GM21723 (cell line): ENCODE measurements around the gene AGBL1.

Source experiments
- ATAC-seq: cut with Tn5 transposase; IDR thresholded peaks from one replicate; pipeline ENCODE4 v1.9.1; 2021; ENCODE audit warnings: mild to moderate bottlenecking, moderate library complexity; ENCODE audit not compliant: unreplicated experiment

The AGBL1 gene

GRCh38 chr15:86624261-86625036, 544.8 kb downstream of the AGBL1 start:
- ATAC-seq = no peak

GRCh38 chr15:86629409-86630356, 550.0 kb downstream of the AGBL1 start:
- ATAC-seq = no peak

GRCh38 chr15:86630946-86631345, 551.3 kb downstream of the AGBL1 start:
- no peak for ATAC-seq

GRCh38 chr15:86634146-86634545, 554.5 kb downstream of the AGBL1 start:
- no peak for ATAC-seq

- ATAC-seq = no peak
Measured at GRCh38 chr15:86634992-86635638, 555.4 kb downstream of the AGBL1 start.

- no peak for ATAC-seq
Measured at GRCh38 chr15:86644339-86644738, 564.7 kb downstream of the AGBL1 start.

DNA sequence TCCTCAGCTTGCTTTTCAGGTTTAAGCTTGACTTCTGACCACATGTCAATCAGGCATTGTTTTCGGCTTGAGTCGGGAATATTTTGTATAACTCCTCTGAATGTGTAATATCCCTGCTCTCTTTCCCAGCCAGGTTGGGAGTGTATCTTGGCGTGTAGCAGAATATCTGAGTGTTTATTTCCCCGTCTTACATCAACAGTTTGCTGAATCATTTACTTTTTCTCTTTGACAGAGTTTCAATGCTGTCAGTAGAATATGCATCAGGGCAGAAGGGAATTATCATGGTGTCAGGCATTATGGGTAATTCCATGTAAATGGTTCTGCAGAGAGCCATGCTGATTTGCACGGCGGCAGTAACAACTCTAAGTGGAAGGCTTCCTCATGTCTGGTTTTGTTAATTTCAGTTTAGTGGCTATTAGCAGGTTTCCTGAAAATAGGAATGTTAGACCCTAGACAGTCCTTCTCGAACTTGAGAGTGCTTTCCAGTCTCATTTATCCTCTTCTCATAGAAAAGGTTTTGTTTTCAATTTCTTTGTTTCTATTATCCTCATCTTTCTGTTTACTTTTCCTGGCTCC, 566.3 kb downstream of the AGBL1 start:
- no peak for ATAC-seq

DNA sequence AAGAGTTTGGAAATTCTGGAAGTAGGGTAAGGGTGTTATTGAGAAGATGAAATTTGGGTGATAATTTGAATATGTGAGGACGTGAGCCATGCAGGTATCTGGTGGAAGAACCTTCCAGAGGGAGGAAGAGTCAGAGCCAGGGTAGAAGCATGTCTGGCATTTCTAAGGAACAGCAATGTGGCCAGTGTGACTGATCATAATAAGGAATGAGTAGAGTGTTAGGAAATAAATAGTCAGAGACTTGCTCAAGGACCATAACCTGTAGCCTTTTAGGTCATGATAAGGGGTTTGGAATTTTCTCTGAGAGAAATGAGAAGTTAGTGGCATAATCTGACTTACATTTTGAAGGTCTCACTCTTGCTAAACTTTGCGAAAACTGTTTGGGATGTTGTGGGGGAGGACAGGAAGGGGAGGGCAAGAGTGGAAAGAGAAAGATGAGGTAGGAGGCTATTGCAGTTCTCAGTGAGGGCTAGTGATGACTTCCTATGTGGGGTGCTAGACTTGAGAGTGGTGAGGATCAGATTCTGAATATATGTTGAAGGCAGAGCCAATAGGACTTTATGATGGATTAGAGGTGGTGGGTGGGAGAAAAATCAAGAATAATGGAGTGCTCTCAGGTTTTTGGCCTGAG, 568.3 kb downstream of the AGBL1 start:
- ATAC-seq = no peak

- ATAC-seq = no peak
Measured at GRCh38 chr15:86649277-86649676, 569.6 kb downstream of the AGBL1 start.

DNA sequence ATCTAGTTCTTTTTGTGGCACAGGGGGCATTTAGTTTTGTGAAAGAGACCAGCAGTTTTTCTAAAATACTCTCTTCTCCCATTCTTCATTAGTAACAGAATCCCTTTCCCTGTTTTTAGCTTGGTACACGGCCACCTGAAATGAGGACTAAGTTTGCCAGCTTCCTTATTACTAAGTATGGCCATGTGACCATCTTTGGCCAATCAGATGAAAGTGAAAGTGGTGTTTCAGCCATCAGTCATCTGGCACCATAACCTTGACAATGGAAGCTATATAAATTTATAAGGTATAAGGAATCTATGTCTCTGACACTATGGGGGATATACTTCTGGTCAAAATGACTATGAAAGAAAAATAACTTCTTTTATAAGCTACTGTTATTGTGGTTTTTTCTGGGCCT, 570.4 kb downstream of the AGBL1 start:
- no peak for ATAC-seq

GRCh38 chr15:86653344-86654197, 573.9 kb downstream of the AGBL1 start:
- ATAC-seq = no peak

- ATAC-seq = no peak
Measured at GRCh38 chr15:86654501-86654900, 574.8 kb downstream of the AGBL1 start.

DNA sequence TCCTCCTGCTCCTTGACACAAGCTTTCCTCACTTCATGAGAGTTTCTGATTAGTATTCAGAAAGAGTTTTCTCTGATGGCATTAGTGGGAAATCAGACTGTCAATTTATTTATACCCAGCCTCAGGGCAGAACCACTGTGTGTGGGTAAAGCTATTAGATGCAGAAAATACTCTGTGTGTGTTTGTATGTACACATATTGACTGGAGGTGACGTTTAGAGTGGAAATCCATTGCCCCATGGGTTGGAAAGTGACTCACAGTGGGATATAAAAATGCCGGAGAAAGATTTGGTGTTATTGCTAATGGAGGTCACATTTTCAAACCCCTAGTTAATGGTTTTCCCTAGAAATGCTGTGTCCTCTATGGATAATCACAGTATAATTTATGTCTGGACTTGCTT, 577.6 kb downstream of the AGBL1 start:
- ATAC-seq = no peak

DNA sequence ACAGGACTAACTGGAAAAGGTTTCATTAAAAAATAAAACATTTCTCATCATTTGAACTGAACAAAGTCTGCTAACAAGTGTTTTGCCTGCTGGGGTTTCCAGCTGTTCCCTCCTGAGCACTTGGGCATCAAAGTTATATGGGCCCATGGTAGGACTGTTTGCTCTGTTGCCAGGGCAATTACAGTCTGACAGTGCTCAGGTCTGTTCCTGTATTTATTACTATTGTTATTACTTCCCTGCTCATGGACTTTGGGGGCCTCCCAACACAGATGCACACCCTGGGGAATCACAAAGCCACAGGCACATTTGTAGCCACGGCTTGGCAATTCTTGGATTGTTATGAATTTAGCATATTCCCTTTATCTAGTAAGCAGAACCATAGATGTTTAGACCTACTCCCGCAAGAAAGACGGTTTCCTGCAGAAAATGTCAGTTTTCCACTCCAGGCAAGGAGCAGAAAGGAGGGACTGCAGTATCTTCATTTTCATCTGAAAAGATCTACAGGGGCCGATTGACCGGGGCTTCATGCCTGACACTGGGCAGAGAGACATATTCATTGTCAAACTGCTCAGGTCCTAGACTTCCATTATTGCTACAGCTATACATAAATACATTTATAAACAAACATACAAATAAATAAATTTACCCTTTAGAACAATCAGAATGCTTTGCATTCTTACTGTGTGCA, 580.2 kb downstream of the AGBL1 start:
- ATAC-seq = no peak

- ATAC-seq = no peak
Measured at GRCh38 chr15:86661580-86661979, 581.9 kb downstream of the AGBL1 start.

- ATAC-seq = no peak
Measured at GRCh38 chr15:86663304-86663703, 583.6 kb downstream of the AGBL1 start.

GRCh38 chr15:86663979-86664378, 584.3 kb downstream of the AGBL1 start:
- no peak for ATAC-seq

DNA sequence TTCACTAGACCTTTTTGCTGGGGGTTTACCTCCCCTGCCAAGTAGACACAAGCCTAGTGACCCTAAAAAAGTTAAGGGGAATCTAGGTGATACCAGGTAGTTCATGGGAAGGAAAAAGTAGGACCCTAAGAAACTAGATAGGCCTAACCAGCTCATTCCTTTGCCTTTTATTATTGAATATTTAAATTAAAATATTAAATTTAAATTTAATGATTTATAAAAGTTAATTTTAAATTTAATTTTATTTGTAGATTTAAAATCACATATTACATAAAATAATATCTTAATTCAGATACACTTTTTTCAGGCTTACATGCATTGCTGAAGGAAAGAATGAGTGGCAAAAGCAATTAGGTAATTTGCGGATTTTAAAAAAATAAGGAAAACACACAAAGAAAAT, 584.9 kb downstream of the AGBL1 start:
- no peak for ATAC-seq

- no peak for ATAC-seq
Measured at GRCh38 chr15:86676002-86676401, 596.3 kb downstream of the AGBL1 start.
